GM12878 (cell line): ENCODE results near the gene CXCL17. TPM values are rescaled to one million over a fixed set of nuclear protein-coding genes. Genes with fewer than 3 reads are reported as not detected.

Experiments used
- ATAC-seq: fragments of 200-7000 bp; cut with Tn5 transposase; 3 replicates; pipeline ENCODE4 v1.9.1; 2020; ENCODE audit warnings: mild to moderate bottlenecking, moderate library complexity
- BruUV-seq: library from RNA; stranded (reverse); fragments of 400-500 nt; replicated peaks from 2 replicates; lab custom pipeline; 2021; lab: Mats Ljungman, UMichigan
- CTCF ChIA-PET: fragments of 300-600 bp; sonication (Branson Sonifier 250); formaldehyde crosslinking; extraction: SDS; loops from one replicate; lab custom pipeline; 2021; ENCODE audit warnings: inconsistent platforms; lab: Yijun Ruan, JAX
- POLR2A ChIA-PET: fragments of 350-600 bp; formaldehyde crosslinking; extraction: SDS; loops from one replicate; lab custom pipeline; 2021; ENCODE audit warnings: inconsistent platforms; lab: Charles Lee
- RAD21 ChIA-PET: fragments of 300-600 bp; sonication (Branson Sonifier 250); formaldehyde crosslinking; loops from one replicate; lab custom pipeline; 2023; ENCODE audit warnings: antibody characterized with exemption; ENCODE audit not compliant: unreplicated experiment; lab: Charles Lee
- SMC1A ChIA-PET: fragments of 300-600 bp; sonication (Branson Sonifier 250); formaldehyde crosslinking; loops from one replicate; lab custom pipeline; 2023; ENCODE audit not compliant: unreplicated experiment, uncharacterized antibody; lab: Charles Lee
- DNase-seq: peaks from one replicate; pipeline ENCODE4 v3.0.0-alpha.2; 2011; ENCODE audit warnings: low read depth, low spot score
- FAIRE-seq: peaks from 3 replicates; lab custom pipeline; 2011; peaks lifted over from hg19 to GRCh38; lab: Jason Lieb, UNC
- H2AFZ ChIP-seq: 2 replicates; pipeline ENCODE4 v1.6.0; 2011; ENCODE audit warnings: low read depth, low read length, control low read depth; ENCODE audit not compliant: control insufficient read depth
- H3K27ac ChIP-seq: 2 replicates; pipeline ENCODE4 v1.5.1; 2011; ENCODE audit warnings: control low read depth; ENCODE audit not compliant: control insufficient read depth, insufficient read depth
- H3K27me3 ChIP-seq, 2 experiments: replicated peaks in 1 of 2; 2 replicates each; pipeline versions ENCODE4 v1.6.0 to v1.6.1; 2011; ENCODE audit warnings: low read length in 1 of 2; ENCODE audit not compliant: control insufficient read depth in 2 of 2, insufficient read depth in 2 of 2
- H3K36me3 ChIP-seq, 2 experiments: 2 replicates each; pipeline ENCODE4 v1.5.1; 2011; ENCODE audit warnings: low read length in 1 of 2; ENCODE audit not compliant: control insufficient read depth in 2 of 2, insufficient read depth in 2 of 2
- H3K4me1 ChIP-seq: 2 replicates; pipeline ENCODE4 v1.6.1; 2011; ENCODE audit warnings: mild to moderate bottlenecking, low read length, moderate library complexity, mixed read lengths; ENCODE audit not compliant: control insufficient read depth, insufficient read depth
- H3K4me2 ChIP-seq: 2 replicates; pipeline ENCODE4 v1.6.0; 2011; ENCODE audit warnings: control low read depth; ENCODE audit not compliant: control insufficient read depth, insufficient read depth
- H3K4me3 ChIP-seq: fragments of 200-600 bp; sonication (generic); 2 replicates; pipeline ENCODE4 v1.5.1; 2016
- H3K79me2 ChIP-seq: 2 replicates; pipeline ENCODE4 v1.6.0; 2011; ENCODE audit warnings: low read length; ENCODE audit not compliant: control insufficient read depth, insufficient read depth
- H3K9ac ChIP-seq: 2 replicates; pipeline ENCODE4 v1.8.0; 2011; ENCODE audit warnings: low read length, control low read depth, mixed read lengths; ENCODE audit not compliant: control insufficient read depth, insufficient read depth
- H3K9me3 ChIP-seq: replicated peaks from 3 replicates; pipeline ENCODE4 v1.5.1; 2011; ENCODE audit warnings: mild to moderate bottlenecking, low read length; ENCODE audit not compliant: control insufficient read depth, insufficient read depth
- H4K20me1 ChIP-seq: 2 replicates; pipeline ENCODE4 v1.6.0; 2011; ENCODE audit not compliant: control insufficient read depth, insufficient read depth
- CEBPB ChIP-seq, 2 experiments: fragments of 150-350 bp in 1 of 2; IDR thresholded peaks; 2 replicates each; pipeline ENCODE4 v1.6.1; 2012 to 2014; ENCODE audit warnings: low read depth in 2 of 2, low read length in 2 of 2, borderline replicate concordance in 1 of 2, inconsistent platforms in 1 of 2
- FOS ChIP-seq: IDR thresholded peaks from 3 replicates; pipeline ENCODE4 v1.6.1; 2011; ENCODE audit warnings: borderline replicate concordance; ENCODE audit not compliant: insufficient read length; ENCODE audit errors: extremely low read depth
- HCFC1 ChIP-seq: fragments of 150-350 bp; IDR thresholded peaks from 2 replicates; pipeline ENCODE4 v1.6.1; 2014; ENCODE audit warnings: low read length
- MTA3 ChIP-seq: IDR thresholded peaks from 2 replicates; pipeline ENCODE4 v1.6.1; 2012; ENCODE audit warnings: low read length, inconsistent platforms, borderline replicate concordance
- RAD21 ChIP-seq: IDR thresholded peaks from 2 replicates; pipeline ENCODE4 v1.6.1; 2011; ENCODE audit warnings: mild to moderate bottlenecking, low read depth, low read length, moderate library complexity; ENCODE audit not compliant: insufficient read depth
- SMC3 ChIP-seq: IDR thresholded peaks from 2 replicates; pipeline ENCODE4 v1.6.1; 2011; ENCODE audit warnings: low read length, improper control_type of control experiment, borderline replicate concordance
- WGBS: methylation state at CpG from one replicate; pipeline ENCODE4 v1.1.6; 2016; ENCODE audit warnings: low lambda C conversion rate; ENCODE audit not compliant: insufficient replicate concordance, insufficient coverage; ENCODE audit errors: missing lambda C conversion rate; 5-methylcytosine and 5-hydroxymethylcytosine counted together
- in situ Hi-C: fragments of 300-500 bp; cut with MboI; formaldehyde crosslinking; loops from 9 replicates; pipeline ENCODE4 v1.14.3; 2018; ENCODE audit warnings: mixed read lengths
- intact Hi-C: fragments of 100-400 bp; cut with micrococcal nuclease; formaldehyde crosslinking; loops from one replicate; pipeline ENCODE4 v1.14.2; 2022; ENCODE audit not compliant: unreplicated experiment
- polyA plus RNA-seq, 11 experiments: library from polyadenylated mRNA; depleted of rRNA in 4 of 11; unstranded in 6 of 11; stranded (reverse) in 5 of 11; fragments of >200 nt; fragmentation: Nextera tagmentation in 4 of 11; fragmentation: Illumina TruSeq in 1 of 11; extraction: Ambion mirVana in 4 of 11; extraction: Trizol in 1 of 11; gene quantifications; 1 replicate in 1 of 11; 2 replicates in 10 of 11; pipeline versions ENCODE4 v1.2.1 to v1.2.3, GENCODE V29; 2011 to 2016; ENCODE audit warnings: inconsistent platforms in 2 of 11, missing spikeins in 2 of 11, low read depth in 1 of 11
- total RNA-seq, 4 experiments: library from RNA; depleted of rRNA in 3 of 4; stranded (reverse); fragments of >200 nt in 3 of 4; fragmentation: Illumina TruSeq in 1 of 4; extraction: Trizol in 1 of 4; gene quantifications; 2 replicates each; pipeline versions ENCODE4 v1.2.1 to v1.2.3, GENCODE V29; 2013 to 2021
- TF ChIP-seq, protein P1 (sequence below): IDR thresholded peaks from 2 replicates; pipeline ENCODE4 v1.6.1; 2011; ENCODE audit warnings: mild to moderate bottlenecking, low read depth, low read length, moderate library complexity; ENCODE audit not compliant: insufficient replicate concordance
- TF ChIP-seq, protein P2 (sequence below): fragments of 450-650 bp; IDR thresholded peaks from 2 replicates; pipeline ENCODE4 v1.6.1; 2017; ENCODE audit warnings: mild to moderate bottlenecking, moderate library complexity
- TF ChIP-seq, protein P3 (sequence below): IDR thresholded peaks from 2 replicates; pipeline ENCODE4 v1.6.1; 2011; ENCODE audit warnings: low read depth, low read length, improper control_type of control experiment, borderline replicate concordance
- TF ChIP-seq, protein P4 (sequence below): fragments of 450-650 bp; IDR thresholded peaks from 2 replicates; pipeline ENCODE4 v1.6.1; 2016; ENCODE audit warnings: mild to moderate bottlenecking
- TF ChIP-seq, protein P5 (sequence below): fragments of 450-650 bp; IDR thresholded peaks from 2 replicates; pipeline ENCODE4 v1.6.1; 2016; ENCODE audit warnings: mild to moderate bottlenecking
- TF ChIP-seq, protein P6 (sequence below): fragments of 450-650 bp; IDR thresholded peaks from 2 replicates; pipeline ENCODE4 v1.6.1; 2017; ENCODE audit warnings: low read depth, mild to moderate bottlenecking, moderate library complexity

The CXCL17 gene
- total and polyA plus RNA-seq, 10 of the 15 experiments (the other 5 are each of a cell fraction or from before 2014, with no cell fraction given), result 0.13 to 0.24 (median 0.15) TPM; not detected in 7

DNA sequence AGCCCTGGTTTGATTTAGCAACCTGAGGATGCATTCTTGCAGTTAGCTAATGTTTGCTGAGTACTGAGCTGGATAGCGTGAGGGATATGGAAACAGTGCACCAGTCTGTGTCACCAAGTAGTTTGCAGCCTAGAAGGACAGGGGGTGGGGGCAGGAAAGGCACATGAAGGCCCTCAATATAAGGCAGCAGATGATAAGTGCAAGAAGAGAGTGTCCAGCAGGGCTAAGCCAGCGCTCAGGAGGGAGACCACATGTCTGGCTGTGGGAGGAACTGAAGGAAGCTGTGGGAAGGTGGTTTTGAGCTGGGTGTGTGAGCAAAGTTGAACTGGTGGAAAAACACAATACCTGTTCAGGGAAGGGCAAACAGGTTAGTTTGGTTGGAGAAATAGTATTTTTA is 1.7 kb downstream of the CXCL17 start:
- no peak overlapping the region for H2AFZ ChIP-seq
- in situ Hi-C loops (no loop called here), intact Hi-C loops (no loop called here)
- H3K9me3 ChIP-seq, result no peaks in the 10 kb centered on the region
- RAD21 ChIA-PET, result interaction anchor here (1.1 to 3.1 kb wide), 9 partner anchors 9 to 94 kb away, joined by 3 to 32 read pairs (median 4); partner anchors contain the start of gene CEACAM1
- H3K27me3 ChIP-seq, result no peaks in the 10 kb centered on the region
- POLR2A ChIA-PET, result no interaction called here
- no TSS peak for BruUV-seq
- H3K4me1 ChIP-seq, result no peaks in the 10 kb centered on the region
- DNase-seq (no peak), FAIRE-seq (no peak), ATAC-seq (no peak)
- CTCF ChIA-PET, result interaction anchor here (0.6 to 3.5 kb wide), 35 partner anchors 10 to 316 kb away, joined by 3 to 82 read pairs (median 6); partner anchors contain the start of genes CEACAM1 and POU2F2
- no peaks in the 10 kb centered on the region for H3K79me2 ChIP-seq
- no peak overlapping the region for H3K27ac ChIP-seq
- H3K9ac ChIP-seq, result no peak overlapping the region
- H3K4me3 ChIP-seq, result no peak overlapping the region
- H4K20me1 ChIP-seq, result no peaks in the 10 kb centered on the region
- H3K36me3 ChIP-seq, result no peaks in the 10 kb centered on the region
- H3K4me2 ChIP-seq, result no peak overlapping the region
- WGBS, result 5% methylated on average over 2 of the region's 2 CpGs
- SMC1A ChIA-PET, result interaction anchor here (1.0 to 3.7 kb wide), 7 partner anchors 8 to 90 kb away, joined by 3 to 33 read pairs (median 6); partner anchors contain the start of gene CEACAM1
- TF ChIP-seq SMC3 (no peak), MTA3 (no peak), RAD21 (no peak), FOS (no peak), HCFC1 (no peak), CEBPB (IDR thresholded peaks at IDR 0.05; ENCODE audit: borderline replicate concordance in 1 of 2, low read depth in 2 of 2, low read length in 2 of 2) (no peak)
- TF ChIP-seq, protein P1, sequence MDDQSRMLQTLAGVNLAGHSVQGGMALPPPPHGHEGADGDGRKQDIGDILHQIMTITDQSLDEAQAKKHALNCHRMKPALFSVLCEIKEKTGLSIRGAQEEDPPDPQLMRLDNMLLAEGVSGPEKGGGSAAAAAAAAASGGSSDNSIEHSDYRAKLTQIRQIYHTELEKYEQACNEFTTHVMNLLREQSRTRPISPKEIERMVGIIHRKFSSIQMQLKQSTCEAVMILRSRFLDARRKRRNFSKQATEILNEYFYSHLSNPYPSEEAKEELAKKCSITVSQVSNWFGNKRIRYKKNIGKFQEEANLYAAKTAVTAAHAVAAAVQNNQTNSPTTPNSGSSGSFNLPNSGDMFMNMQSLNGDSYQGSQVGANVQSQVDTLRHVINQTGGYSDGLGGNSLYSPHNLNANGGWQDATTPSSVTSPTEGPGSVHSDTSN, result no peak
- TF ChIP-seq, protein P2, sequence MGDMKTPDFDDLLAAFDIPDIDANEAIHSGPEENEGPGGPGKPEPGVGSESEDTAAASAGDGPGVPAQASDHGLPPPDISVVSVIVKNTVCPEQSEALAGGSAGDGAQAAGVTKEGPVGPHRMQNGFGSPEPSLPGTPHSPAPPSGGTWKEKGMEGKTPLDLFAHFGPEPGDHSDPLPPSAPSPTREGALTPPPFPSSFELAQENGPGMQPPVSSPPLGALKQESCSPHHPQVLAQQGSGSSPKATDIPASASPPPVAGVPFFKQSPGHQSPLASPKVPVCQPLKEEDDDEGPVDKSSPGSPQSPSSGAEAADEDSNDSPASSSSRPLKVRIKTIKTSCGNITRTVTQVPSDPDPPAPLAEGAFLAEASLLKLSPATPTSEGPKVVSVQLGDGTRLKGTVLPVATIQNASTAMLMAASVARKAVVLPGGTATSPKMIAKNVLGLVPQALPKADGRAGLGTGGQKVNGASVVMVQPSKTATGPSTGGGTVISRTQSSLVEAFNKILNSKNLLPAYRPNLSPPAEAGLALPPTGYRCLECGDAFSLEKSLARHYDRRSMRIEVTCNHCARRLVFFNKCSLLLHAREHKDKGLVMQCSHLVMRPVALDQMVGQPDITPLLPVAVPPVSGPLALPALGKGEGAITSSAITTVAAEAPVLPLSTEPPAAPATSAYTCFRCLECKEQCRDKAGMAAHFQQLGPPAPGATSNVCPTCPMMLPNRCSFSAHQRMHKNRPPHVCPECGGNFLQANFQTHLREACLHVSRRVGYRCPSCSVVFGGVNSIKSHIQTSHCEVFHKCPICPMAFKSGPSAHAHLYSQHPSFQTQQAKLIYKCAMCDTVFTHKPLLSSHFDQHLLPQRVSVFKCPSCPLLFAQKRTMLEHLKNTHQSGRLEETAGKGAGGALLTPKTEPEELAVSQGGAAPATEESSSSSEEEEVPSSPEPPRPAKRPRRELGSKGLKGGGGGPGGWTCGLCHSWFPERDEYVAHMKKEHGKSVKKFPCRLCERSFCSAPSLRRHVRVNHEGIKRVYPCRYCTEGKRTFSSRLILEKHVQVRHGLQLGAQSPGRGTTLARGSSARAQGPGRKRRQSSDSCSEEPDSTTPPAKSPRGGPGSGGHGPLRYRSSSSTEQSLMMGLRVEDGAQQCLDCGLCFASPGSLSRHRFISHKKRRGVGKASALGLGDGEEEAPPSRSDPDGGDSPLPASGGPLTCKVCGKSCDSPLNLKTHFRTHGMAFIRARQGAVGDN, result no peak
- TF ChIP-seq, protein P3, sequence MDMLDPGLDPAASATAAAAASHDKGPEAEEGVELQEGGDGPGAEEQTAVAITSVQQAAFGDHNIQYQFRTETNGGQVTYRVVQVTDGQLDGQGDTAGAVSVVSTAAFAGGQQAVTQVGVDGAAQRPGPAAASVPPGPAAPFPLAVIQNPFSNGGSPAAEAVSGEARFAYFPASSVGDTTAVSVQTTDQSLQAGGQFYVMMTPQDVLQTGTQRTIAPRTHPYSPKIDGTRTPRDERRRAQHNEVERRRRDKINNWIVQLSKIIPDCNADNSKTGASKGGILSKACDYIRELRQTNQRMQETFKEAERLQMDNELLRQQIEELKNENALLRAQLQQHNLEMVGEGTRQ, result no peak
- TF ChIP-seq, protein P4, sequence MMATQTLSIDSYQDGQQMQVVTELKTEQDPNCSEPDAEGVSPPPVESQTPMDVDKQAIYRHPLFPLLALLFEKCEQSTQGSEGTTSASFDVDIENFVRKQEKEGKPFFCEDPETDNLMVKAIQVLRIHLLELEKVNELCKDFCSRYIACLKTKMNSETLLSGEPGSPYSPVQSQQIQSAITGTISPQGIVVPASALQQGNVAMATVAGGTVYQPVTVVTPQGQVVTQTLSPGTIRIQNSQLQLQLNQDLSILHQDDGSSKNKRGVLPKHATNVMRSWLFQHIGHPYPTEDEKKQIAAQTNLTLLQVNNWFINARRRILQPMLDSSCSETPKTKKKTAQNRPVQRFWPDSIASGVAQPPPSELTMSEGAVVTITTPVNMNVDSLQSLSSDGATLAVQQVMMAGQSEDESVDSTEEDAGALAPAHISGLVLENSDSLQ, result no peak
- TF ChIP-seq, protein P5, sequence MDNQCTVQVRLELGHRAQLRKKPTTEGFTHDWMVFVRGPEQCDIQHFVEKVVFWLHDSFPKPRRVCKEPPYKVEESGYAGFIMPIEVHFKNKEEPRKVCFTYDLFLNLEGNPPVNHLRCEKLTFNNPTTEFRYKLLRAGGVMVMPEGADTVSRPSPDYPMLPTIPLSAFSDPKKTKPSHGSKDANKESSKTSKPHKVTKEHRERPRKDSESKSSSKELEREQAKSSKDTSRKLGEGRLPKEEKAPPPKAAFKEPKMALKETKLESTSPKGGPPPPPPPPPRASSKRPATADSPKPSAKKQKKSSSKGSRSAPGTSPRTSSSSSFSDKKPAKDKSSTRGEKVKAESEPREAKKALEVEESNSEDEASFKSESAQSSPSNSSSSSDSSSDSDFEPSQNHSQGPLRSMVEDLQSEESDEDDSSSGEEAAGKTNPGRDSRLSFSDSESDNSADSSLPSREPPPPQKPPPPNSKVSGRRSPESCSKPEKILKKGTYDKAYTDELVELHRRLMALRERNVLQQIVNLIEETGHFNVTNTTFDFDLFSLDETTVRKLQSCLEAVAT, result no peak
- TF ChIP-seq, protein P6, sequence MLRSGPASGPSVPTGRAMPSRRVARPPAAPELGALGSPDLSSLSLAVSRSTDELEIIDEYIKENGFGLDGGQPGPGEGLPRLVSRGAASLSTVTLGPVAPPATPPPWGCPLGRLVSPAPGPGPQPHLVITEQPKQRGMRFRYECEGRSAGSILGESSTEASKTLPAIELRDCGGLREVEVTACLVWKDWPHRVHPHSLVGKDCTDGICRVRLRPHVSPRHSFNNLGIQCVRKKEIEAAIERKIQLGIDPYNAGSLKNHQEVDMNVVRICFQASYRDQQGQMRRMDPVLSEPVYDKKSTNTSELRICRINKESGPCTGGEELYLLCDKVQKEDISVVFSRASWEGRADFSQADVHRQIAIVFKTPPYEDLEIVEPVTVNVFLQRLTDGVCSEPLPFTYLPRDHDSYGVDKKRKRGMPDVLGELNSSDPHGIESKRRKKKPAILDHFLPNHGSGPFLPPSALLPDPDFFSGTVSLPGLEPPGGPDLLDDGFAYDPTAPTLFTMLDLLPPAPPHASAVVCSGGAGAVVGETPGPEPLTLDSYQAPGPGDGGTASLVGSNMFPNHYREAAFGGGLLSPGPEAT, result no peak
